Stimulated activated CD4-positive, alpha-beta T cell treated with anti-CD3 and anti-CD28 coated beads, Interleukin-2, amount 100 ng/mL, for 24 hours (primary cell): ENCODE data around the gene AKAP13.
"Not testable (repeated sequence)": the region's sequence is repeated elsewhere in the genome, so short reads cannot be mapped to it uniquely, and the experiment has no call there.

Experiments used
- DNase-seq, 2 donors: peaks; one replicate each; pipeline ENCODE4 v3.0.0-alpha.2; 2020

Gene AKAP13

DNA sequence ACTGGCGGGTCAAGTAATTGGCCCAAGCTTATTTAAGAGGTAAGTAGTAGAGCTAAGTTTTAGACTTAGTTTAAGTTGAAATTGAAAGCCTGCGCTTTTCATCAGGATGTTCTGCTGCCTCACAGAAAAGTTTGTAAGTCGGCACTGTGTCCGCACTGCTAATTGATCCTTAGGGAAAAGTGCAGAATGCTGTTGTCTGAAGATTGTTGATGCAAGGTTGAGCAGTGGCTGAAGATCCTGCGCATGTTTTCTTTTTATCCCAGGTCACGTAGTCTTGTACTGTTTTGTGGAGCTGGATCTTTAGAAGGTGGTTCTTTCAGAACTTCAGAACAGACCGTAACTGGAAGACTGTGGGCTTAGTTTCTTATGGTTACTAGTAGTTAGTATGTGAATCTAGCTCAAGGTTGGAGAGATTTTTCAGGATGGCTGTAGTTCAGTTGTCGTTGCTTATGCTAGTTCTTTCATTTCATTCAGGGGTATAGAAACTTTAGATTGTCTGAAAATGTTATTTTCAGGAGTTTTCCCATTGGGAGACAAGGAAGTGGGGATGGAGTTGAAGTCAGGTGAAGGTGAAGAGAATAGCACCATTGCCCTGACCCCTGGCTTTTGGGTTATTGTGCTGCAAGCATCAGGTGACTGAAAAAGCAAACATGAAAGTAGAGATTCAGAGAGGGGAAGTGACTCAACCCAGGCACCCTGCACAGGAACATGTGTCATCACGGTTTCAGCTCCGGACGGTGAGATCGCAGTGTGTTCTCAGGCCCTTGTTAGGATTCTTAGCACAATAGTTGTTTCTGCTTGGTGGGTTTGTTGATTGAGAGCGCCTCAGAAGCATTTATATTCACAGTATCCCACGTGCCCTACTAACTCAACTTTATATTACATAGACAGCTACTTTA, 32.8 kb downstream of the AKAP13 start:
- DNase-seq: peak; percentile 72 to 76

DNA sequence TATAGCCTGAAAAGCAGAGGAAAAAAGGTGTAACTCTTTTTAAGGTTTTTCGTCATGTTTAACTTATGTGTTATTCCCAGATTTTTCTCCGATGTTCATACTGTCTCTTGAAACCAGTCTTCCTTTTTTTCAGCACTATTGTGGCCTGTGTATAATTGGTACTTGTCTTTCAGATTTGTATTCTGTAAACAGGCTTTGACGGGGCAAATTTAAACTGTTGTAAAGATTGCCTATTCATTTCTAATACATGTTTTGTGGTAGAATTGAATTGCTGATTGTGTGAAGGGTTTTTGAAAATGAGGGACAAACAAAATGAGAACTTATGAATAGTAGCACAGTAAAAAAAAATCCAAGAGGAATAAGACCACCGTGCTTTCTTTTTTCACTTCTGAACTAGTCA, 33.6 kb downstream of the AKAP13 start:
- DNase-seq: no peak

DNA sequence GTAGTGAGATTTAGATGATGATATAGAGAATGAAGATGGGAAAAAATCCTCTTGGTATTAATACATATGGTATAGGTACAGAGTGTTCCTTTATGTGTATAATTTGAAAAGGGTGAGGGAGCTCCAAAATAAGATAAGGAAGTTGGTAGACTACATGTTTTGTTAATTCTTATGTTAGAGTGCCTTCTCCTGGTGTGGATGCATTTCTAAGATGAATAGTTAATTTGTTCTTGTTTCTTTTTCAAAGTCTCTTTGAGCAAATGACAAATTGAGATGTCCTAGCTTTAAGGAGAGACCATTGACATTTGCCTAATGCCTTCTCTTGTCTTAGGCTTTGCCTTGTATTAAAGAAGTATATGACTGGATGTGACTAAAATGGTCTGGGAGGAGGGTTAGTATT, 34.1 kb downstream of the AKAP13 start:
- DNase-seq: no peak

DNA sequence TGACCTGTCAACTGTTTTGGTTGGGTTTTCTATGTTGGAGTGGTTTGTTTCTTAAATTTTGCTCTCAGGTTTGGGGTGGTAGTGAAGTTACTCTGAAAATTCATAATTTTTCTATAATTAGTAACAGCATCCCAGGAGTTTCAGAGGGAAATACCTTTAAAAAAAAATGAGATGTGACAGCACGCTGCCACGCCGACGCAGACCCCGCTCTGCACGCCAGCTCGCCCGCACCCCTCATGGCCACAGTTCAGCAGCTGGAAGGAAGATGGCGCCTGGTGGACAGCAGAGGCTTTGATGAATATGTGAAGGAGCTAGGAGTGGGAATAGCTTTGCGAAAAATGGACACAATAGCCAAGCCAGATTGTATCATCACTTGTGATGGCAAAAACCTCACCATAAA, 34.6 kb downstream of the AKAP13 start:
- no peak for DNase-seq

DNA sequence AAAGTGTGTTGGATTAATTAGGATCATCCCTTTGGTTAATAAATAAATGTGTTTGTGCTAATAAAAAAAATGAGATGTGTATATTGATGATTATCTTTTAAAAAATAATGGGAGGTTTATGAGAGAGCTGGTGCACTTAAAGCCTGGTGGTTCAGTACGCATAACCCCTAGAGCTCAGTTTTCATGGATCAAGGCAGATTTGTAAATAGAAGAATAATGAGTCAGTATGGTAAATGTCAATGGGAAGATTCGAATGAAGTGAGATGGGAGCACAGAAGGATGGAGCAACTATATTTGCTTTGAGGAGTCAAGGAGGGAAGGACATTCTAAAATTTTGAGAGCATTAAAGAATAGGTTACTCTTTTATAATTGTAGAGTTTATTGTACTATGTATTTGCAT, 35.4 kb downstream of the AKAP13 start:
- DNase-seq: no peak

DNA sequence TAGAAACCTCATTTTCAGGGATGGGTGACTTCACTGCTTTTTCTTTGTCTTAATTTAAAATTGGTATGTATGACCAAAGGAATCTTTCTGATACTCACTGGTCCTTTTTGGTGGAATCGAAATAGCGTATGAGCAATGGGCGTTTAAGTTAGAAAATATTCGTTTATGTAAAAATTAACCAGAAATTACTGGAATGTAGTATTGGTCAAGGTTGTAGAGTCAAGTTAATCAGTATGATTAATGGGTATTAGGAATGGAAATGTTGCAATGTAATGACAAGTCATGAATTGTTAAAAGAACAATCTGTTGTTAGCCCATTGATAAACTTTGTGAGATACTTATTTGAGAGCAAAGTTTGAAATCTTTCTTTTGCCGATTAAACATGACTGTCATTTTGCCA, 36.9 kb downstream of the AKAP13 start:
- DNase-seq: no peak

DNA sequence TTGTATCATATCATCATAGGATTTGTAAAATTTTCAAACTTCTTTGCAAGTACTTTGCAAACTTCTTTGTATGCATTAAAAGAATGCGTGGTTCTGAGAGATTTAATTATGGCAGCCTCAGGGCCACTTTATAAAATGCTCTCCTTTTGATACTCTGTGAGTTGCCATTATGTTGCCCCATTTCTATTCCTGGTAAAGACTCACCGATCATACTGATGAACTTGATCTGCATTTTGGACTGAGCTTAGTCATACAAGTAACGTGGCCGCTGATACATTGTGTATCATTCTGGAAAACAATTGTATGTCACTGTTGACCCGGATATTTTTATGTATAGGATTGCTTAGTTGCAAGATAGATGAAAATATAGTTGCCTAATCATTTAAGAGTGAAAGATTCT, 38.8 kb downstream of the AKAP13 start:
- no peak for DNase-seq

DNA sequence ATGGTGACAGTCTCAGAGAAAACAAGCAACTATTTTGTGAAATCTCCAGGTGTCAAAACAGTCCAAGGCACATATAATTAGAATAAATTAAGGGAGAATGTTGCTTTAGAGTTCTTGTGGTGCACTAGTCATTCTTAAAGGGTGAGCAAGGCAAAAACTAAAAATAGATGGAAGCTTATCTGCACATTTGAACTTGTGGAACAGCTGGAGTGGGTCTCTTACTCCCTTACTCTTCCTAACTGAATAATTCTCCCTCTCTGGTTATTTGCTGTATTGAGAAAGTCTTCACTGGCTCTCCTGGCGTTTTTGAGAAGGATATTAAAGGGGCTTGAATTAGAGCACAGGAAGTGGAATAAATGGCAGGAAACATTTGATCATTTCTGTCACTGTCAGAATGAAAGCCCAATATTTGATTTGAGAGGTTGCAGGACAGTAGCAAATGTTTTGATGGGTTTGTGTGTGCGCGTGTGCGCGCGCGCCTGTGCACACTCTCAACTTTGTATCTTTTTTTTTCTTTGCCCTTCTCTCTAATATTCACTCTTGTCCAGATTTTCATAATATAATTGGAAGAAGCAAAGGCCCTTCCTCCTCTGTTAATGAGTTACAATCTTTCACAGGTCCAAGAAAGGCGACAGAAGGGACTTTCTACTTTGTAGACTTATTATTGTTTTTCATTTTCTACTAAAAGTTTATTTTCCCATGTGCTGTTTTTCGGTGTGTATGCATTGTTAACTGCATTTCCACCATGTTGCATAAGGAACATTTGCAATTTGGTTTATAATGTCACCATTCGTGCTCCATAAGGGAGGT, 40.9 kb downstream of the AKAP13 start:
- no peak for DNase-seq

DNA sequence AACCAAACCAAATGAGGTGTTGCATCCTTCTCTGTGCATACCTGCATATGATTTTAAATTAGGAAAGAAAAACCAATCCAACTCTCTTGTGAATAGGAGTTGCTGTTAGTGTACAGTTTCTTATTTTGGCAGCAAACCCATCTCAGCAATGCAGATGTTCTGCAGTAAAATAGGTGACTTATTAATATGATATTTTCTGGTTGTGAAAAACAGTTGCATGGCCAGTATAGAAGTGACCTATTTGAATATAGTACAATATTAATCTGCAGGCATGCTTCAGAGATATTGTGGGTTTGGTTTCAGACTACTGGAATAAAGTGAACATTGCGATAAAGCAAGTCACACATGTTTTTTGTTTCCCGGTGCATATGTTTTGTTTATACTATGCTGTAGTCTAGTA, 42.2 kb downstream of the AKAP13 start:
- DNase-seq: no peak

DNA sequence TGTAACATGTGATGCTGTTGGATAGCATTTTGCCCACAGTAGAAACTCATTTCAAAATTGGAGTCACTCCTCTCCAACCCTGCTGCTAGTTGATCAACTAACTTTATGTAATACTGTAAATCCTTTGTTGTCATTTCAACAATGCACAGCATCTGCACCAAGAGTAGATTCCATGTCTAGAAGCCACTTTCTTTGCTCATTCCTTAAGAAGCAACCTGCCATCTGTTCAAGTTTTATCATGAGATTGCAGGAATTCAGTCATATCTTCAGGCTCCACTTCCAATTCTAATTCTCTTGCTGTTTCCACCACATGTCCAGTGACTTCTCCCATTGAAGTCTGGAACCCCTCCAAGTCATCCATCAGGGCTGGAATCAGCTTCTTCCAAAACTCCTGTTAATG, 42.9 kb downstream of the AKAP13 start:
- no peak for DNase-seq

DNA sequence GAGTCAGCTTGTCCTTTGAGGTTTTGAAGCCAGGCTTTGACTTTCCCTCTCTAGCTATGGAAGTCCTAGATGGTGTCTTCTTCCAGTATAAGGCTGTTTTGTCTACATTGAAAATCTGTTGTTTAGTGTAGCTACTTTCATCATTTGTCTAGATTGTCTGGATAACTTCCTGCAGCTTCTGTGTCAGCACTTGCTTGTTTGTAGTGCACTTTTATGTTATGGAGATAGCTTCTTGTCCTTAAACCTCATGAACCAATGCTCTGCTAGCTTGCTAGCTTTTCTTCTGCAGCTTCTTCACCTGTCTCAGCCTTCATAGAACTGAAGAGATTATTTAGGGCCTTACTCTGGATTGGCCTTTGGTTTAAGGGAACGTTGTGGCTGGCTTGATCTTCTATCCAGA, 43.8 kb downstream of the AKAP13 start:
- no peak for DNase-seq

DNA sequence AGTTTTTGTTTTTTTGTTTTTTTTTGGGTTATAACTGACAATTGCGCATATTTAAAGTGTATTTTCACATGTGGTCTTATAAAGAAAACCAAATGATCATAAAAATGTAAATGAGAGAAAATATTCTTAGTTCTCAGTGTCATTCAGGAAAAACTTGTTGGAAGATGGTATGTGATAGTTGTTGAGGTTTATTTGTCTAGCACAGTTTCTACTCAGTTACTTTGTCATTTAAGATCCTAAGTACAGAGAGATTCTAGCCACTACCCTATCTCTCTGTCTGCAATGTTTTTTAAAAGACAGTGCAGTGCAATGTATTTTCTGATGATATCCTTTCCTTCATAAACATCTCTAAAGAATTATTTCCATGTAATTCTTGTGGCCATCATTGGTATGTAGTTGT, 46.1 kb downstream of the AKAP13 start:
- DNase-seq: no peak

DNA sequence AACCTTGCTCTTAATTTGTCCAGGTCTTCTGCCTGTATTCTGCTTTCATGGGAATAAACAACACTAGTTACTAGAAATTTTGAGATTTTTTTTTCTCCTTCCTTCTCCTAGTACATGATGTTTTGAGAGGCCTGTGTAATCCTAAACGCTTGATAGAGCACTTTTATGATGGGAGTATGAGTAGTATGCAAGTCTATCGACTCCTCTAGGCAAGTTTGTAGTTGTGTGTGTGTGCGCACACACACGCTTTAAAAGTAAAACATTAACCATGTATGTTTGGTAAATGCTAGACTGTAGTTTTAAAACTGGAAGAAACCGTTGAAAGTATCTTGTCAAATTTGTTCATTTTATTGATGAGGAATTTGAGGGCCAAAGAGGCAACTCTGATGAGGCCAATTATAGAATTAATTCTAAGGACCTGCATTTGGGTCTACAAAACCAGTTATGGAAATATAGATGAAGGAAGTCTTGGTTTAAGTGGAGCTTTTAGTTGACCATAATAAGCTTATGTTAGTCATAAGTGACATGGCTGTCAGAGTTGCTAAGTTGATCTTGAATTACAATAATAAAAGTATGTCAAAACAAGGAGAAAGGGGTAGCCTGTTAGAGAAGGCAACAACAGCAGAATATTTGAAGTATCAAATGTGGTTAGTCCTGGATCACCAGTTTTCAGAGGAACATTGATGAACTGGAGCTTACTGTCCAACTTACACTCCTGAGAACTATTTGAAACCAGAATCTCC, 47.1 kb downstream of the AKAP13 start:
- no peak for DNase-seq

DNA sequence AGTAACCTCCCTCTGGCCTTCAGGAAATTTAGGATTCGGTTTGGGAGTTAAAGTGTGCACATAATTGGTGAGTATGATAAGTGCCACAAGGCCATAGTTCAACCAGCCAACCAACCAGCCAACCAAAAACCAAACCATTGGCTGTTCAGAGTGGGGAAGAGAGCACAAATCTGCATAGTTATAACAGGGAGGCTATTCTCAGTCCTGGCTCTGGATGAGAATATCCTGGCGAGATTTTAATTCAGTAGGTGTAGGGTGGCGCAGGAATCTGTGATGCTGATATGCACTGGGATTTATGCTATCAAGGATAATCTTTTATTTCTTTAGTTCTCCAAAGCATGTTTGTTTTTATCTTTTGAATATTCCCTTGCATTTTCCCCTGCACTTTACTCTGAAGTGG, 49.1 kb downstream of the AKAP13 start:
- no peak for DNase-seq

DNA sequence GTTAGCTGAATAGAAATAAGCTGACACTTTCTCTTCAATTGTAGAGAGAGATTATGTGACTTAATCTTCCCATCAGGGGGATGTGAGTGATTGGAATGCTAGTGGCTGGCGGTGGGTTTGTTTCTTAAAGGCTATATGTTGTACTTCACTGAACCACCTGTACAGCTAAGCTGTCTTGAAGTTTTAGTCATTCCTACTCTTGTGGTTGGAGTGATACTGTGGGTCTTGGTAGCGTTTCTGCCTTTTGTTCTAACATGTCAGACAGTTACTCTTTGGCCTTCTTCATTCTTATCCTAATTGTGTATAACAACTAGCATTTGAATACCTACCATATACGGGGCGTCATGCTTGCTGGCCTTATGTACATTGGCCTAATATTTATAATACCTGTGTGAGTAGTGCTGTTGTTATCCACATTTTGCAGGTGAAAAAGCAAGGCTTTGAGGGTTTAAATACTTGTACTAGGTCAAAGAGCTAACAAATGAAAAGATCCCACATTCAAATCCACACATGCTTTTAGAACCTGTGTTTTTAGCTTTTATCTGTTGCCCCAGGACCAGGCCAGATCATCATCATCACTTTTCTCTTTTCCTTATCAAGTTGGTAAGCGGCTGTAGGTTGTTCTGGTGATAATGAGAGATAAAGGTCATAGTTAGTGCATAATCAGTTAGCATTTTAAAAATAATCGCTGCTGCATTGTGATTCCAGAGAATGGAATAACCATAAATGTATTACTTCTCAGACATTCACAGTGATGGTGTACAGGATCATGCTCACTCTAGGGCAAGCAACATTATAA, 50.2 kb downstream of the AKAP13 start:
- peak in 1 of 2 donors; percentile 21 for DNase-seq

DNA sequence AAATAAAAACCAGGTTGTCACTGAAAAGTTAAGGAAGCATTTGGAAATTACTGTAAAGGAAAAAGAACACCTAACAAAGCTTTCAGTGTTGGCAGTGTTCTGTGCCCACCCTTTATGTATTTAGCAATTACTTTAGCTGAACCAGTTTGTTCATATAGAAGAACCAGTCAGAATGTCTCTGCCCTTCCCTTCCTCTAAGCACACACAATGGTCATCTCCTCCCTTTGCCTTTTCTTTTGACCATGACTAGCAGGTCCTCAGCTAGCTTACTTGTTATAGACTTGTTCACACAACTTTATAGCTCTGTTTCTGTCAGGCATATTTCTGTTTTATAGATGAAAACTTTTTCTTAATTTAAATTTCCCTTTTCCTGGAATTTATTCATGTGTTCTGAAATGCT, 59.6 kb downstream of the AKAP13 start:
- no peak for DNase-seq

DNA sequence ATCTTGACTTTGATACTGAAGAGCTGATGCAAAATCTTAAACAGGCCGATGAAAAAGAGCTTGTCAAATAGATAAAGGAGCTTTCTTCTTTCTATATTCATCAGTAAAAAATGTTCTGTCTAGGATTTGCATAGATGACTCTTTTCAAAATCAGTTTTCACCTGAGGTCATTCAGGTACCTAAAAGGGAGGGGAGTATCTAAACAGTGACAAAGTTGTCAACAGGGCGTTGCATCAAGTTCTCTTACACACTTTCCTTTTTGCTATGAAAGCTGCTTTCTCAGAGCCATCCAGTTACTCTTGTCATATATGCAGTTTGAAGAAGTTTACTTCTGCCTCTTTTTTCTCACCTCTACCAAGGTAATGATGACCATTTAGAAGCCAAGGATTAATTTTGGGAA, 60.0 kb downstream of the AKAP13 start:
- DNase-seq: no peak

DNA sequence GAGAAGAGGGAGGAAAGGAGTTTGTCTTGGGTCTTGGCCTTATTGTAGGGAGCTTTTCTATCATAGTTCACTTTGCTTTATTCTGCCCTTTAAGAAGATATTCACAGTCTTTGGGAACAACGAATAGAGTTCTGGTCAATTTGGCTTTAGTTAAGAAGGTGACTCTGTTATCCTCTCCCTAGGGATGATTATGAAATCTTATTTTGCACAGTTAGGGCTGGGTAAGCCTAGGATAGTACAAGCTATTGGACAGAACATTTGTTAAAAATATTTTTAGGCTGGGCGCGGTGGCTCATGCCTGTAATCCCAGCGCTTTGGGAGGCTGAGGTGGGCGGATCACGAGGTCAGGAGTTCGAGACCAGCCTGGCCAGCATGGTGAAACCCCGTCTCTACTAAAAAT, 61.5 kb downstream of the AKAP13 start:
- not testable (repeated sequence) for DNase-seq

DNA sequence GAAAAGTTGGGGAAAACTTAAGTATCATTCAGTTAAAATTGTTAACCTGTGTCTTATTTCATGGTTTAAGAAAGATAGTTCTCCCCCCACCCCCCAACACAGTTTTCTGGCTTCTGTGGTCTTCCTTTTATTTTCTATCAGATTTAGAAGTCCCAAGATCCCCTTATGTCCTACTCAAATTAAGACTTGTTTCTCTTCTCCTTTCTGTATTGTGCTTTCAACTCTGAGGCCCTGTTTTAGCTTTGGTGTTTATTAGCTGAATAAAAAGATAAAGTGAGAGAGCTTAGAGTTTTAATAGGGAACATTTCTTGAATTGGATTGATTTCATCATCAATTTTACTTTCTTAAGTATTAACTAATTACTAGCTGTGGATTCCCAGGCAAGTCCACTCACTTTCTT, 62.6 kb downstream of the AKAP13 start:
- no peak for DNase-seq

DNA sequence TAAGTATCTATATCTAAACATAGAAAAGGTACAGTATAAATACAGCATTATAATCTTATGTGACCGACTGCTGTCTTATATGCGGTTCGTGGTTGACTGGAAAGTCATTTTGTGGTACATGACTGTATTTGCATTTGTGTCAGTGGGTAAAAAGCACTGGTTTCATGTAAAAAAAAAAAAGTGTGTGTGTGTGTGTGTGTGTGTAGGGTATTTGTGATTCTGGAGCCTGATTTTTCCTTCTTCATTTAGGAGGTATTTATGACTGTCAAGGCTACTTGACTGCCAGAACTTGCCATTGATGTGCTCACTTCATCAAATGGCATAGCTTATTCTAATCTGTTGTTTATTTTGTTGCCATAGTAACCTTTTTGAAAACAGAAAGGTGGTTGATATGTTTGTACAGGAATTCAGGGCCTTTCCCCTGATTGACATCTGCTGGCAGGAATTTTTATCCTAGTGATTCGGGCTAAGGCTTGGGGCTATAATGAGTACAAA, 63.2 kb downstream of the AKAP13 start:
- DNase-seq: peak; percentile 9 to 36

DNA sequence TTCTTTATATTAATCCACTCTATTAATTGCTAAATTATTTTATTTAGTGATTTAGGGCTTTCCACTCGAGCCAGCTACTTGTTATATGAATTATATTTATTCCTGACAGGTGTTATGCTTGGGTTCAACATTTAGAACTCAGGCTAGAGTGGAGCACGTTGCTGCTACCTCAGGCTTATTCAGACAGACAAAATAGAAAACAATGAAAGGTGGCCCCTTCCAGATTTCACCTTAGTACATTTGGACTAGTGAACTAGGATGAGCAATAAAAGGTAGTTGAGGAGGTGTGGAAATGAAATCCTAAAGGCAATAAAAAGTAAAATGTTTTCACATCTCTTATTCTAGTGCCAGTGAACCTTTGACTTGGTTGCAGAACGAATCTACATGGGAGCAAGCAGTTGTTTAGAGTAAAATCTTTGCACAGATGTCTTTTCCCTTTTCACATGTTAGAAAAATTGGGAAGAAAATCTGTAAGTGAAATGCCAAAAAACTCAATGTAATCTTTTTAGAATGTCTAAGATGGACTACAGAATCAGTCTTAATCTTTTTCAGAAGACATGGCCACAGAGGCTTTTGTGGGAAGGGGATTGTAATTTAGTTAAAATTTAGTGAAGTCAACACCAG, 63.8 kb downstream of the AKAP13 start:
- DNase-seq: no peak

DNA sequence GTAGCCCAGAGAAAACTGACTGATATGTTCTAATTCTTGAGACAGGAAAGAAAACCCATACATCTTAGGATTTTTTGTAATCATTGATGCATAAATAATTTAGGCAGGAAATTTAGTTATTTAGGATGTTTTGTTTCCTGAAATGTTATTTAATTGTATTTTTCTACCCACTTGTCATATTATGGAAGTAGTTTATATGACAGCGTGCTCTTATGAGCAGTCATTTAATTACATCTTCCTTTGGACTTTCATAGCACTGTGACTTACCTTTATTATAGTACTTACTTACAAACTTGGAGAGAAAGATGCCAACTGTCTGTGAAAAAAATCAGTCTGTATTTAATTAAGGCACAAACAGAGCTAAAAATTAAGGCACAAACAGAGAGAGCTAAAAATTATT, 65.0 kb downstream of the AKAP13 start:
- no peak for DNase-seq
